ENCODE data around the gene TRAPPC5. TPM values are rescaled to one million over a fixed set of nuclear protein-coding genes. Genes with fewer than 3 reads are reported as not detected.

The TRAPPC5 gene
- 112 and 113 TPM in 2 replicates for total RNA-seq (2014; rRNA removed; shearing (Covaris generic))

GRCh38 chr19:7680606-7681339 lies at the start of gene TRAPPC5:
Gene TRAPPC5, plus strand, starts transcription at chr19:7680833. Its CDS starts 1,421 bp downstream, at chr19:7682254.
- peak; percentile 66 for DNase-seq (ENCODE audit: low spot score)

GRCh38 chr19:7631577-7631976 lies 49.1 kb upstream of the TRAPPC5 start:
- DNase-seq (ENCODE audit: low spot score), result no peak

GRCh38 chr19:7632340-7633203 lies 48.1 kb upstream of the TRAPPC5 start:
- no peak for DNase-seq (ENCODE audit: low spot score)

- no peak for DNase-seq (ENCODE audit: low spot score)
Observed at GRCh38 chr19:7633698-7634097, 46.9 kb upstream of the TRAPPC5 start, which contains the start of gene PCP2. Gene PCP2, minus strand, starts transcription at chr19:7633719. Its CDS starts 262 bp downstream, at chr19:7633457.

DNA sequence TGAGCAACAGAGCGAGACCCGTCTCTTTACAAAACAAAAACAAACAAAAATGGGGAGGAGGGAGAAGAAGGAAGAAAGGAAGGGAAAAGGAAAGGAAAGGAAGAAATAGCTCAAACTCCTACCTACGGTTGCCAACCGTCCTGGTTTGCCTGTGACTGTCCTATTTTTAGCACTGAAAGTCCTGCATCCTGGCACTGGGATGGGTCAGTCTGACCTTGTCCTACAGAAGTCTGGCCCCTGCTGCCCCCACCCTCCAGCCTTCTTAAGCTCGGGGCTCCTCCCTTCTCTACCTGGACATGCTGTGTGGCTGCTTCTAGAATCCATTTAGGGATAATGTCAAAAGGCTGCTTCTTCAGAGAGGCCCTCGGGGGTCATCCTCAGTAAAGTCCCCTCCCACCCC lies 45.0 kb upstream of the TRAPPC5 start:
- DNase-seq (ENCODE audit: low spot score), result no peak

GRCh38 chr19:7636317-7636690 lies 44.3 kb upstream of the TRAPPC5 start:
- DNase-seq (ENCODE audit: low spot score), result no peak

GRCh38 chr19:7636691-7637373 lies 43.8 kb upstream of the TRAPPC5 start, which contains the start of gene STXBP2:
Gene STXBP2, plus strand, starts transcription at chr19:7637110. Its CDS starts 40 bp downstream, at chr19:7637150.
- DNase-seq (ENCODE audit: low spot score), result peak; percentile 76

DNA sequence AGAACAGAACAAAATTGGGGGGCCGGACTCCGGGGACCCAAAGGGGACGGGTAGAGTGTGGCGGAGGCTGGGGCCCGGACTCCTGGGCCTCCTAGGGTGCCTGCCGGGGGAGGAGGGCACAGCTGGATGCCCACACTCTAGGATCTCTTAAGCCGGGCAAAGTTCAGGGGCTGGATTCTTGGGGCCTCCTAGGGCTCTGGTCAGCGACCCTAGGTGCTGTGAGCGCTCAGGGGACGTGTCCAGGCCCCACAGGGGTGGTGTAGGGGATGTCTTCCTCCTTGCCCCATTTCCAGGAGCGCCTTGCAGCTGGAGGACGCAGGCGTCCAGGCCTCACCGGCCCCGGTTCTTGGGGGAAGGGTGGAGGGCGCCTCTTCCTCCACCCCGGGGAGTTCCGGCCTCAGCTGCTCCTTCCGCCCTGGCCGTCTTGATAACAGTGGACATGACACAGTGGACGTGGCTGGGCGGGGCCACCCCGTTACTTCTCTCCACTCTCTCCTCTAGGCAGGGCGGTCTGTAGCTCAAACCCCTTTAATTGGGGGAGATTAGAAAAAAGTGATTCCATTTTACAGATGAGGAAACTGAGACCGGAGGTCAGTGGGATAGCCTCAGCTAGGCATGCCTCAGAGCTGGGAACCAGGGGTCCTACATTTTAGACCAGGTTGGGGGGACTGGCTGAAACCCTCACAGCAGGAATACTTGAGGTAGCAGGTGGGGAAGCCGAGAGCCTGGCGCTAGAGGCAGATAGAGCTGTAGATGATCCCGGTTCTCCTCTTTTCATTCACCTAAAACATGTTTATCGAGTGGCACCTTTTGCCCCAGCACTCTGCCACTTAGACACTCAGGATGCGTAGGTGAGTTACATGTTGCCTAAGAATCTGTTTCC lies 43.0 kb upstream of the TRAPPC5 start:
- DNase-seq (ENCODE audit: low spot score), result peak; percentile 26

GRCh38 chr19:7638802-7639465 lies 41.7 kb upstream of the TRAPPC5 start:
- DNase-seq (ENCODE audit: low spot score), result no peak

DNA sequence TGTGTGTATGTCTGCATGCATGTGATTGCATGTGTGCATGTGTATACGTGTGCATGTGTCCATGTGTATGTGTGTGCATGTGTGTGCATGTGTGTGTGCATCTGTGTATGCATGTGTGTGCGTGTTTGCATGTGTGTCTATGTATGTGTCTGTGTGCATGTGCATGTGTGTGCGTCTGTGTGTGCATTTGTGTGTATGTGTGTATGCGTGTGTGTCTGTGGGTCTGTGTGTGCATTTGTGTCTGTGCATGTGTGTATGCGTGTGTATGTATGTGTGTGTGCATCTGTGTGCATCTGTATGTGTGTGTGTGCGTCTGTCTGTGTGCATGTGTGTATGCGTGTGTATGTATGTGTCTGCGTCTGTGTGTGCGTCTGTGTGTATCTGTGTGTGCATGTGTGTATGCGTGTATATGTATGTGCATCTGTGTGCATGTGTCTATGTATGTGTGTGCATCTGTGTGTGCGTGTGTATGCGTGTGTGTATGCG lies 40.7 kb upstream of the TRAPPC5 start:
- DNase-seq (ENCODE audit: low spot score), result no peak

DNA sequence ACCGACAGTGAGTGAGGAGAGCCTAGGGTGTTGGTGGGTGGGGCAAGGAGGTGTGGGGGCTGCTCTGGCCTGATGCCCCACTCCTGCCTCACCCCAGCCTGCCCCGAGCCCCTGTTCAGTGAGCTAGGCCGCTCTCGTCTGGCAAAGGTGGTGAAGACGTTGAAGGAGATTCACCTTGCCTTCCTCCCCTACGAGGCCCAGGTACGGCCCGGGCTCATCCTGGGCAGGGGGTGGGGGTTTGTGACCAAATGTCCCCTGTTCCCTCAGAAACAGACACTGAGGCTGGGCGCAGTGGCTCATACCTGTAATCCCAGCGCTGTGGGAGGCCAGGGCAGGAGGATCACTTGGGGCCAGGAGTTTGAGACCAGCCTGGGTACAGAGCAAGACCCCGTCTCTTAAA lies 39.8 kb upstream of the TRAPPC5 start:
- DNase-seq (ENCODE audit: low spot score), result no peak

DNA sequence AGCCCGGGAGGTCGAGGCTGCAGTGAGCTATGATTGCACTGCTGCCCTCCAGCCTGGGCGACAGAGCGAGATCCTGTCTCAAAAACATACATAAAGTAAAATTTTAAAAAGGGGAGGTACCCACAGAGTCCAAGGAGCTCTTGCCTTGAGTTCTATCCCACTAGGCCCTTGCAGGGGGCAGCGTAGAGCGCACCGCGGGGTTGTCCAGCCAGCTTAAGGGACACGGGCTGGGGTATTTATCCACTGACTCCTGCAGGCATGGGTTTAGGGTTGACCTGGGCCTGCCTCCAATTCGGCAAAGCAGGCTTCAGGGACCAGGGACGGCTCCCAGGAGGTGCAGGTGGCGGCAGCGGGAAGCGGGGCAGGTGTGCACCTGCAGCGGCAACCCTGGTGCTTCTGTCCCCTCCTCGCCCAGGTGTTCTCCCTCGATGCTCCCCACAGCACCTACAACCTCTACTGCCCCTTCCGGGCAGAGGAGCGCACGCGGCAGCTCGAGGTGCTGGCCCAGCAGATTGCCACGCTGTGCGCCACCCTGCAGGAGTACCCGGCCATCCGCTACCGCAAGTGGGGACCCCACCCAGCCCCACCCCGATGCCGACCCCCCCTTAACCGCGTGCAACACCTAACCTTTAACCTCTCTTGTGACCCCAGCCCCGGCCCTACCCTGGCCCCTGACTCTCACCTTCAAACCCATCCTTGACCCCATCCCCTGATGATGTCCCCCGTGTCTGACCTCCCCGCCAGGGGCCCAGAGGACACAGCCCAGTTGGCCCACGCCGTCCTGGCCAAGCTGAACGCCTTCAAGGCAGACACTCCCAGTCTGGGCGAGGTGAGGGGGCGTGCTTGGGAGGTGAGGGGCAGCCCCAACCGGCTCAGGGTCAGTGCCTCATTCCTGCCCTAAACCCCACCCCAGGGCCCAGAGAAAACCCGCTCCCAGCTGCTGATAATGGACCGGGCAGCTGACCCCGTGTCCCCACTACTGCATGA lies 39.0 kb upstream of the TRAPPC5 start:
- DNase-seq (ENCODE audit: low spot score), result no peak

- DNase-seq (ENCODE audit: low spot score), result no peak
Observed at GRCh38 chr19:7642295-7643030, 38.2 kb upstream of the TRAPPC5 start.

DNA sequence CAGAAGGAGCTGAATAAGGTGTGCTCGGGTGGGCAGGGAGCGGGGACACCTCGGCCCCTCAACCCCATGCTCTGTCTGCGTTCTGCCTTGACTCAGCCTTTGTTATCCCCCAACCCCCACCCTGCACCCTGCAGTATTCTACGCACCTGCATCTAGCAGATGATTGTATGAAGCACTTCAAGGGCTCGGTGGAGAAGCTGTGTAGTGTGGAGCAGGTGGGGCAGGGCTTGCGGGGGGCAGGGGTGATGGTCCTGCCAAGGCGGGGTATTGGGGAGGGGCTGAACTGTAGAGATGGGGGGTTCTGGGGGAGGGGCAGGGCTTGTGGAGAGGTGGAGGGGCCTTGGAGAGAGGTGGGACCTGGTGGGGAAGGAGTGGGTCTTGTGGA lies 37.6 kb upstream of the TRAPPC5 start:
- DNase-seq (ENCODE audit: low spot score), result no peak

DNA sequence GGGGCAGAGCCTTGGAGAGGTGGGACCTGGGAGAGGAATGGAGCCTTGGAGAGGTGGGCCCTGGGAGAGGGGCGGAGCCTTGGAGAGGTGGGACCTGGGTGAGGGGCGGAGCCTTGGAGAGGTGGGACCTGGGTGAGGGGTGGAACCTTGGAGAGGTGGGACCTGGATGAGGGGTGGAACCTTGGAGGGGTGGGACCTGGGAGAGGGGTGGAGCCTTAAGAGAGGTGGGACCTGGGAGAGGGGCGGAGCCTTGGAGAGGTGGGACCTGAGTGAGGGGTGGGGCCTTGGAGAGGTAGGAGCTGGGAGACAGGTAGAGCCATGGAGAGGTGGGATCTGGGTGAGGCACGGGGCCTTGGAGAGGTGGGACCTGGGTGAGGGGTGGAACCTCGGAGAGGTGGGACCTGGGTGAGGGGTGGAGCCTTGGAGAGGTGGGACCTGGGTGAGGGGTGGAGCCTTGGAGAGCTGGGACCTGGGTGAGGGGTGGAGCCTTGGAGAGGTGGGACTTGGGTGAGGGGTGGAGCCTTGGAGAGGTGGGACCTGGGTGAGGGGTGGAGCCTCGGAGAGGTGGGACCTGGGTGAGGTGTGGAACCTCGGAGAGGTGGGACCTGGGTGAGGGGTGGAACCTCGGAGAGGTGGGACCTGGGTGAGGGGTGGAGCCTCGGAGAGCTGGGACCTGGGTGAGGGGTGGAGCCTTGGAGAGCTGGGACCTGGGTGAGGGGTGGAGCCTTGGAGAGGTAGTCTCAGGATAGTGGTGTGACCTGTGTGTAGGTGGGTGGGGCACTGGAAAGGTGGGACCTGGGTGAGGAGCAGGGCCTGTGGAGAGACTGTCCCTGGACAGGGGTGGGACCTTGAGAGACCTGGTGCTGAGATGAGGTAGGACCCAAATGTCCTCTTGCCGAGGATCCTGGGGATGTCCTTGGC lies 36.7 kb upstream of the TRAPPC5 start:
- peak; percentile 47 for DNase-seq (ENCODE audit: low spot score)

GRCh38 chr19:7644550-7644877 lies 36.1 kb upstream of the TRAPPC5 start:
- no peak for DNase-seq (ENCODE audit: low spot score)

DNA sequence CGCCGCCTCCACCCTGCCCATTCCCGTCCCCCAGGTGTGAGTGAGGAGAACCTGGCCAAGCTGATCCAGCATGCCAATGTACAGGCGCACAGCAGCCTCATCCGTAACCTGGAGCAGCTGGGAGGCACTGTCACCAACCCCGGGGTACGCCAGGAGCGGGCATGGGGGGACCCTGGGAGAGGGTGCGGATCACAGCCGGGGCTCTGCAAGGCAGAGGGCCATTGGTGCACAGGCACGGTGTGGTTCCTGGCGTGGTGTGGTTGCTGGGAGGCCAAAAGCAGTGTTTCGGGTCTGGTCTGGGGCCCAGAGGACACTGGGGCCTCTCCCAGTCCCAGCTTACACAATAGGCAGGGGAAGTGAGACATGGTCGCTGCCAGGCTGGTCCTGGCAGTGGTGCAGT lies 35.5 kb upstream of the TRAPPC5 start:
- no peak for DNase-seq (ENCODE audit: low spot score)

Data from HT-29 (cell line).